ENCODE results near the gene VWA8.
"Not testable (repeated sequence)": the region's sequence is repeated elsewhere in the genome, so short reads cannot be mapped to it uniquely, and the experiment has no call there.

GRCh38 chr13:41834697-41835096, 126.2 kb downstream of the VWA8 start:
- TF ChIP-seq CTCF, EP300 (IDR thresholded peaks at IDR 0.05): not testable (repeated sequence)
